ENCODE data around the gene PLA2R1. TPM values are rescaled to one million over a fixed set of nuclear protein-coding genes. Genes with fewer than 3 reads are reported as not detected.
A peak's percentile ranks its signal among the peaks of the same experiment; 100 is the strongest.

Gene PLA2R1
- total and polyA plus RNA-seq, 10 of the 15 experiments (the other 5 are each of a cell fraction or from before 2014, with no cell fraction given), result 0.01 to 0.05 (median 0.02) TPM; not detected in 6

GRCh38 chr2:159905926-159906714, 156.3 kb downstream of the PLA2R1 start (continued):
- TF ChIP-seq, protein P1, sequence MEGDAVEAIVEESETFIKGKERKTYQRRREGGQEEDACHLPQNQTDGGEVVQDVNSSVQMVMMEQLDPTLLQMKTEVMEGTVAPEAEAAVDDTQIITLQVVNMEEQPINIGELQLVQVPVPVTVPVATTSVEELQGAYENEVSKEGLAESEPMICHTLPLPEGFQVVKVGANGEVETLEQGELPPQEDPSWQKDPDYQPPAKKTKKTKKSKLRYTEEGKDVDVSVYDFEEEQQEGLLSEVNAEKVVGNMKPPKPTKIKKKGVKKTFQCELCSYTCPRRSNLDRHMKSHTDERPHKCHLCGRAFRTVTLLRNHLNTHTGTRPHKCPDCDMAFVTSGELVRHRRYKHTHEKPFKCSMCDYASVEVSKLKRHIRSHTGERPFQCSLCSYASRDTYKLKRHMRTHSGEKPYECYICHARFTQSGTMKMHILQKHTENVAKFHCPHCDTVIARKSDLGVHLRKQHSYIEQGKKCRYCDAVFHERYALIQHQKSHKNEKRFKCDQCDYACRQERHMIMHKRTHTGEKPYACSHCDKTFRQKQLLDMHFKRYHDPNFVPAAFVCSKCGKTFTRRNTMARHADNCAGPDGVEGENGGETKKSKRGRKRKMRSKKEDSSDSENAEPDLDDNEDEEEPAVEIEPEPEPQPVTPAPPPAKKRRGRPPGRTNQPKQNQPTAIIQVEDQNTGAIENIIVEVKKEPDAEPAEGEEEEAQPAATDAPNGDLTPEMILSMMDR (IDR thresholded peaks at IDR 0.05 in 2 of 3, conservative IDR thresholded peaks at IDR 0.05 in 1 of 3; ENCODE audit: control insufficient read depth in 2 of 3, extremely low read depth in 1 of 3, insufficient read depth in 1 of 3, low read depth in 3 of 3, low read length in 3 of 3), result no peak

DNA sequence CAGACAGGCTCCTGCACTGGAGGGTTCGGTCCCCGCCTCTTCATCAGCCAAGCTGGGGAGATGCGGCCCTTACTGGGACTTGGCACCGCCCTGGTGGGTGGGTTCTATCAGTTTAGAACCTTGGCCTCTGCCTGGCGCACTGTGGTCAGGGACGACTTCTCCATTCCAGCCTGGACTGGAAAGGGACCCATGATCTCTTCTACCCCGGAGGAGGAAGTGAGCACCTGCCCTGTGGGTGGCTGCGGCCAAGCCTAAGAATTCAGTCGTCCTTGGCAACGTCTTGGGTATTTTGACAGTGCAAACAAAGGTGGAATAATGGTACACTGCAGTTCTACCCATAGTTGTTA, 157.5 kb downstream of the PLA2R1 start:
- ATAC-seq, result peak; percentile 62
- Histone ChIP-seq H3K9ac (ENCODE audit: control insufficient read depth, insufficient read depth, low read length) (peak overlapping the region; percentile 25), H4K20me1 (ENCODE audit: control insufficient read depth, insufficient read depth) (no peaks in the 10 kb centered on the region), H3K36me3 (ENCODE audit: control insufficient read depth in 2 of 2, insufficient read depth in 2 of 2, low read length in 1 of 2) (peaks cover 0 to 6% of the 10 kb centered on the region in 2 experiments; a peak in 2 of 4 replicates), H3K27ac (ENCODE audit: control insufficient read depth, insufficient read depth) (peak overlapping the region; percentile 83), H3K4me1 (ENCODE audit: control insufficient read depth, insufficient read depth, low read length) (peaks cover 19% of the 10 kb centered on the region), H2AFZ (ENCODE audit: control insufficient read depth, low read depth, low read length) (peak overlapping the region; percentile 82), H3K27me3 (replicated peaks in 1 of 2; ENCODE audit: control insufficient read depth in 2 of 2, insufficient read depth in 2 of 2, low read length in 1 of 2) (no peaks in the 10 kb centered on the region), H3K4me2 (ENCODE audit: control insufficient read depth, insufficient read depth) (peak overlapping the region; percentile 94), H3K9me3 (replicated peaks; ENCODE audit: control insufficient read depth, insufficient read depth, low read length) (no peaks in the 10 kb centered on the region), H3K79me2 (ENCODE audit: control insufficient read depth, insufficient read depth, low read length) (peaks cover 44% of the 10 kb centered on the region), H3K4me3 (peak overlapping the region; percentile 94)
- RAD21 ChIA-PET (ENCODE audit: unreplicated experiment), result interaction anchor here (0.6 to 11.6 kb wide), 8 partner anchors 9 to 108 kb away, joined by 3 to 137 read pairs (median 10); no protein-coding TSS in a partner anchor
- no peak for FAIRE-seq
- SMC1A ChIA-PET (ENCODE audit: uncharacterized antibody, unreplicated experiment), result interaction anchor here (1.5 to 51.7 kb wide), 3 partner anchors 3 to 54 kb away, joined by 3 to 1536 read pairs (median 1536); partner anchors contain the start of gene LY75
- POLR2A ChIA-PET, result interaction anchor here (0.6 to 46.2 kb wide), 6 partner anchors 5 to 773 kb away, joined by 3 to 840 read pairs (median 7); partner anchors contain the start of gene LY75
- in situ Hi-C loops (cut with MboI) (no loop called here), intact Hi-C loops (cut with micrococcal nuclease; ENCODE audit: unreplicated experiment) (loop anchor here (2.0 kb wide), 1 partner anchor 58 kb away; no protein-coding TSS in a partner anchor)
- no peak for DNase-seq (ENCODE audit: low read depth, low spot score)
- TSS peak; percentile 69 for BruUV-seq (replicated peaks)
- under 1% methylated on average over 10 of the region's 10 CpGs for WGBS (ENCODE audit: insufficient coverage, insufficient replicate concordance, low lambda C conversion rate, missing lambda C conversion rate)
- CTCF ChIA-PET, result interaction anchor here (1.0 to 22.7 kb wide), 6 partner anchors 9 to 35 kb away, joined by 3 to 335 read pairs (median 9); no protein-coding TSS in a partner anchor
- TF ChIP-seq HDAC2 (IDR thresholded peaks at IDR 0.05), result no peak
- TF ChIP-seq CEBPB (IDR thresholded peaks at IDR 0.05; ENCODE audit: borderline replicate concordance in 1 of 2, low read depth in 2 of 2, low read length in 2 of 2), result no peak
- TF ChIP-seq, protein P2, sequence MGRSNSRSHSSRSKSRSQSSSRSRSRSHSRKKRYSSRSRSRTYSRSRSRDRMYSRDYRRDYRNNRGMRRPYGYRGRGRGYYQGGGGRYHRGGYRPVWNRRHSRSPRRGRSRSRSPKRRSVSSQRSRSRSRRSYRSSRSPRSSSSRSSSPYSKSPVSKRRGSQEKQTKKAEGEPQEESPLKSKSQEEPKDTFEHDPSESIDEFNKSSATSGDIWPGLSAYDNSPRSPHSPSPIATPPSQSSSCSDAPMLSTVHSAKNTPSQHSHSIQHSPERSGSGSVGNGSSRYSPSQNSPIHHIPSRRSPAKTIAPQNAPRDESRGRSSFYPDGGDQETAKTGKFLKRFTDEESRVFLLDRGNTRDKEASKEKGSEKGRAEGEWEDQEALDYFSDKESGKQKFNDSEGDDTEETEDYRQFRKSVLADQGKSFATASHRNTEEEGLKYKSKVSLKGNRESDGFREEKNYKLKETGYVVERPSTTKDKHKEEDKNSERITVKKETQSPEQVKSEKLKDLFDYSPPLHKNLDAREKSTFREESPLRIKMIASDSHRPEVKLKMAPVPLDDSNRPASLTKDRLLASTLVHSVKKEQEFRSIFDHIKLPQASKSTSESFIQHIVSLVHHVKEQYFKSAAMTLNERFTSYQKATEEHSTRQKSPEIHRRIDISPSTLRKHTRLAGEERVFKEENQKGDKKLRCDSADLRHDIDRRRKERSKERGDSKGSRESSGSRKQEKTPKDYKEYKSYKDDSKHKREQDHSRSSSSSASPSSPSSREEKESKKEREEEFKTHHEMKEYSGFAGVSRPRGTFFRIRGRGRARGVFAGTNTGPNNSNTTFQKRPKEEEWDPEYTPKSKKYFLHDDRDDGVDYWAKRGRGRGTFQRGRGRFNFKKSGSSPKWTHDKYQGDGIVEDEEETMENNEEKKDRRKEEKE (IDR thresholded peaks at IDR 0.05), result no peak
- no peak for TF ChIP-seq CHD1 (IDR thresholded peaks at IDR 0.05; ENCODE audit: low read depth, low read length)
- TF ChIP-seq TCF7 (IDR thresholded peaks at IDR 0.05; ENCODE audit: borderline replicate concordance), result no peak
- no peak for TF ChIP-seq TAF1 (IDR thresholded peaks at IDR 0.05; ENCODE audit: borderline replicate concordance, low read depth, low read length)
- TF ChIP-seq SKIL (IDR thresholded peaks at IDR 0.05; ENCODE audit: low read depth, poor library complexity, severe bottlenecking), result peak; percentile 46
- TF ChIP-seq CREM (IDR thresholded peaks at IDR 0.05; ENCODE audit: low read depth), result 0 out of 2 replicates have a peak, but pooled peaks have one; percentile 6
- TF ChIP-seq SUPT20H (IDR thresholded peaks at IDR 0.05; ENCODE audit: borderline replicate concordance, control insufficient read depth, low read depth, low read length), result no peak
- TF ChIP-seq, protein P3, sequence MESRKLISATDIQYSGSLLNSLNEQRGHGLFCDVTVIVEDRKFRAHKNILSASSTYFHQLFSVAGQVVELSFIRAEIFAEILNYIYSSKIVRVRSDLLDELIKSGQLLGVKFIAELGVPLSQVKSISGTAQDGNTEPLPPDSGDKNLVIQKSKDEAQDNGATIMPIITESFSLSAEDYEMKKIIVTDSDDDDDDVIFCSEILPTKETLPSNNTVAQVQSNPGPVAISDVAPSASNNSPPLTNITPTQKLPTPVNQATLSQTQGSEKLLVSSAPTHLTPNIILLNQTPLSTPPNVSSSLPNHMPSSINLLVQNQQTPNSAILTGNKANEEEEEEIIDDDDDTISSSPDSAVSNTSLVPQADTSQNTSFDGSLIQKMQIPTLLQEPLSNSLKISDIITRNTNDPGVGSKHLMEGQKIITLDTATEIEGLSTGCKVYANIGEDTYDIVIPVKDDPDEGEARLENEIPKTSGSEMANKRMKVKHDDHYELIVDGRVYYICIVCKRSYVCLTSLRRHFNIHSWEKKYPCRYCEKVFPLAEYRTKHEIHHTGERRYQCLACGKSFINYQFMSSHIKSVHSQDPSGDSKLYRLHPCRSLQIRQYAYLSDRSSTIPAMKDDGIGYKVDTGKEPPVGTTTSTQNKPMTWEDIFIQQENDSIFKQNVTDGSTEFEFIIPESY (IDR thresholded peaks at IDR 0.05), result no peak
